ENCODE results near the gene MCL1. TPM values are rescaled to one million over a fixed set of nuclear protein-coding genes. Genes with fewer than 3 reads are reported as not detected.
A peak's percentile ranks its signal among the peaks of the same experiment; 100 is the strongest.

MCL1 gene
- total RNA-seq, 1 donor from 2014 or later, result 154 TPM

GRCh38 chr1:150548324-150548631 lies 31.1 kb downstream of the MCL1 start:
- Mint-ChIP-seq H3K9me3 (ENCODE audit: unreplicated experiment) (peaks cover 3% of the 10 kb centered on the region), H3K36me3 (ENCODE audit: unreplicated experiment) (no peaks in the 10 kb centered on the region), H3K4me1 (ENCODE audit: low read depth, unreplicated experiment) (no peaks in the 10 kb centered on the region), H3K27me3 (ENCODE audit: unreplicated experiment) (peaks cover 10% of the 10 kb centered on the region), H3K27ac (ENCODE audit: unreplicated experiment) (no peak overlapping the region), H3K4me3 (ENCODE audit: unreplicated experiment) (peak overlapping the region; percentile 85)
- TF ChIP-seq CTCF (IDR thresholded peaks at IDR 0.05; ENCODE audit: partially characterized antibody, unreplicated experiment), result no peak
- DNase-seq, result no peak

GRCh38 chr1:150546294-150546937 lies 33.0 kb downstream of the MCL1 start:
- no peak for TF ChIP-seq CTCF (IDR thresholded peaks at IDR 0.05; ENCODE audit: partially characterized antibody, unreplicated experiment)
- Mint-ChIP-seq H3K27me3 (ENCODE audit: unreplicated experiment) (peaks cover 10% of the 10 kb centered on the region), H3K36me3 (ENCODE audit: unreplicated experiment) (no peaks in the 10 kb centered on the region), H3K4me3 (ENCODE audit: unreplicated experiment) (no peak overlapping the region), H3K9me3 (ENCODE audit: unreplicated experiment) (peaks cover 5% of the 10 kb centered on the region), H3K27ac (ENCODE audit: unreplicated experiment) (no peak overlapping the region), H3K4me1 (ENCODE audit: low read depth, unreplicated experiment) (no peaks in the 10 kb centered on the region)
- DNase-seq, result no peak

- Mint-ChIP-seq H3K27ac (ENCODE audit: unreplicated experiment) (no peak overlapping the region), H3K36me3 (ENCODE audit: unreplicated experiment) (no peaks in the 10 kb centered on the region), H3K9me3 (ENCODE audit: unreplicated experiment) (peaks cover 5% of the 10 kb centered on the region), H3K27me3 (ENCODE audit: unreplicated experiment) (peaks cover 9% of the 10 kb centered on the region), H3K4me1 (ENCODE audit: low read depth, unreplicated experiment) (no peaks in the 10 kb centered on the region), H3K4me3 (ENCODE audit: unreplicated experiment) (no peak overlapping the region)
- no peak for TF ChIP-seq CTCF (IDR thresholded peaks at IDR 0.05; ENCODE audit: partially characterized antibody, unreplicated experiment)
- DNase-seq, result no peak
Observed at GRCh38 chr1:150545486-150546032, 33.9 kb downstream of the MCL1 start.

GRCh38 chr1:150544204-150544603 lies 35.2 kb downstream of the MCL1 start:
- Mint-ChIP-seq H3K27ac (ENCODE audit: unreplicated experiment) (no peak overlapping the region), H3K36me3 (ENCODE audit: unreplicated experiment) (no peaks in the 10 kb centered on the region), H3K4me1 (ENCODE audit: low read depth, unreplicated experiment) (no peaks in the 10 kb centered on the region), H3K9me3 (ENCODE audit: unreplicated experiment) (peaks cover 5% of the 10 kb centered on the region), H3K27me3 (ENCODE audit: unreplicated experiment) (peaks cover 5% of the 10 kb centered on the region), H3K4me3 (ENCODE audit: unreplicated experiment) (no peak overlapping the region)
- no peak for DNase-seq
- no peak for TF ChIP-seq CTCF (IDR thresholded peaks at IDR 0.05; ENCODE audit: partially characterized antibody, unreplicated experiment)

GRCh38 chr1:150543500-150544143 lies 35.8 kb downstream of the MCL1 start:
- no peaks in the 10 kb centered on the region for H3K36me3 Mint-ChIP-seq (ENCODE audit: unreplicated experiment)
- no peak overlapping the region for H3K27ac Mint-ChIP-seq (ENCODE audit: unreplicated experiment)
- no peak overlapping the region for H3K4me3 Mint-ChIP-seq (ENCODE audit: unreplicated experiment)
- peaks cover 5% of the 10 kb centered on the region for H3K9me3 Mint-ChIP-seq (ENCODE audit: unreplicated experiment)
- peaks cover 5% of the 10 kb centered on the region for H3K27me3 Mint-ChIP-seq (ENCODE audit: unreplicated experiment)
- no peak for DNase-seq
- TF ChIP-seq CTCF (IDR thresholded peaks at IDR 0.05; ENCODE audit: partially characterized antibody, unreplicated experiment), result no peak
- H3K4me1 Mint-ChIP-seq (ENCODE audit: low read depth, unreplicated experiment), result no peaks in the 10 kb centered on the region
